GM12892 (cell line): Measurements from ENCODE around the gene ADCYAP1.

ENCODE experiments used
- POLR2A ChIP-seq: IDR thresholded peaks from 2 replicates; pipeline ENCODE4 v1.6.1; 2011; ENCODE audit warnings: low read depth, low read length, control low read depth
- POLR2AphosphoS5 ChIP-seq: IDR thresholded peaks from 2 replicates; pipeline ENCODE4 v1.6.1; 2011; ENCODE audit warnings: low read depth, low read length, control low read depth
- TAF1 ChIP-seq: IDR thresholded peaks from 2 replicates; pipeline ENCODE4 v1.6.1; 2011; ENCODE audit warnings: low read depth, mild to moderate bottlenecking, control low read depth, low read length, borderline replicate concordance

DNA sequence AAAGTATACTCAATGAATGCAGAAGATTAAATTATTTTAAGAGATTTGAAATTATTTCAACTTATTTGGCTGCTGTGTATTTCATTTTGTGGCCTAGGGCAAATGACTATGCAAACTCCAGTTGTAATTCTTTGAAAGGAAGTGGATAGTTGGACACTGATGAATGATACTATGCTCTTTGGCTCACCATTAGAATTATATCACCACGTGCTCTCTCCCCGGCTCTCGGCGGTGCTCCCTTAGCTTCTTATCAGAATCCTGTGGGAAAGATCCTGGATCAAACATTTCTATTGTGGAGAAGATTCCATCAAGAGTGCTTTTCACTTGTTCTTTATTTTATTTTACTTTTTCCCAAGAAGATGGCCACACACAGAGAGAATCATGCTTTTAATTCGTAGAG is 55.2 kb downstream of the ADCYAP1 start:
- TF ChIP-seq TAF1, result no peak
- TF ChIP-seq POLR2AphosphoS5, result no peak
- no peak for TF ChIP-seq POLR2A
